MG63 (cell line): ENCODE measurements around the gene FCER1G. TPM values are rescaled to one million over a fixed set of nuclear protein-coding genes. Genes with fewer than 3 reads are reported as not detected.
A peak's percentile ranks its signal among the peaks of the same experiment; 100 is the strongest.
"Not testable (repeated sequence)": the region's sequence is repeated elsewhere in the genome, so short reads cannot be mapped to it uniquely, and the experiment has no call there.

Experiments used
- DNase-seq: peaks from one replicate; pipeline ENCODE4 v3.0.0-alpha.2; 2020
- H3K27me3 ChIP-seq: fragments of 250-450 bp; sonication (Bioruptor Pico); 2 replicates; pipeline ENCODE4 v1.5.1; 2020; ENCODE audit warnings: mild to moderate bottlenecking, moderate library complexity
- H3K36me3 ChIP-seq: fragments of 250-450 bp; sonication (Bioruptor Pico); 2 replicates; pipeline ENCODE4 v1.5.1; 2020; ENCODE audit warnings: mild to moderate bottlenecking, moderate library complexity
- H3K4me3 ChIP-seq: fragments of 250-450 bp; sonication (Bioruptor Pico); 2 replicates; pipeline ENCODE4 v1.5.1; 2020; ENCODE audit warnings: mild to moderate bottlenecking, moderate library complexity
- H3K9me3 ChIP-seq: fragments of 250-450 bp; sonication (Bioruptor Pico); 2 replicates; pipeline ENCODE4 v1.5.1; 2020; ENCODE audit warnings: mild to moderate bottlenecking, moderate library complexity
- total RNA-seq: library from RNA; depleted of rRNA; stranded (reverse); fragments of >200 nt; shearing (Covaris generic); gene quantifications from 2 replicates; pipeline ENCODE4 v1.2.3, GENCODE V29; 2014; ENCODE audit warnings: low replicate concordance

The FCER1G gene
- total RNA-seq, 1 experiment from 2014 or later, result not detected

DNA sequence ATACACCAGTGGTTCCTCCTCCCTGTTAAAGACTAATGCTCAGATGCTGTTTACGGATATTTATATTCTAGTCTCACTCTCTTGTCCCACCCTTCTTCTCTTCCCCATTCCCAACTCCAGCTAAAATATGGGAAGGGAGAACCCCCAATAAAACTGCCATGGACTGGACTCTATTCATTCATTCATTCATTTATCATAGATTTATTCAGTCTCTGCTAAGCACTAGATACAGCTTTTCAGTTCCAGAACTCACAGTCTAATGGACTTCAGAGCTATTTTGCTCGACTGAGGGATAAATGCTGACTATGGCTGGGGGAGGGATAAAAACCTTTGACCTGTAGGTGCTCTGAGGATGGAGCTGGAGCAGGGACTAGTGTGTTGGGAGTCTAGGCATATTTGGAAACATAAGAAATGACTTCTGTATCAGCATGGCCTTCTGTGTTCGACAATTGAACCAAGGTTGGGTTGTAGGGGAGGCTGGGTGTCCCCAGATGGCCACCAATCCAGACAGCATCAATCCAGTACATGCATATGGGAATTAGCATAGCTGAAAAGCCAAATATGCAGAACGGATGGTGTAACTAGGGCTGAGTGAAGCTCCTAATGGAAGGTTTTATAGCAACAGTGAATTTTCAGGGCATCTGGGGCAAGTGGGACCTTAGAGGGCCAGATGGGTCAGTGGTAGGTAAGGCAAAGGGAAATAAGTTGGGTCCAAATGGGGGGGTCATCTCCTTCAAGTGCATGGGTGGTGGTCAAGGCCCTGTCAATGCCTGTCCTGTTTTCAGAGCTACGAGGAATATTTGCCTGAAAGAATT lies 4.2 kb downstream of the FCER1G start:
- Histone ChIP-seq H3K4me3 (no peak overlapping the region), H3K9me3 (no peaks in the 10 kb centered on the region), H3K36me3 (peaks cover 3% of the 10 kb centered on the region), H3K27me3 (no peaks in the 10 kb centered on the region)
- no peak for DNase-seq

DNA sequence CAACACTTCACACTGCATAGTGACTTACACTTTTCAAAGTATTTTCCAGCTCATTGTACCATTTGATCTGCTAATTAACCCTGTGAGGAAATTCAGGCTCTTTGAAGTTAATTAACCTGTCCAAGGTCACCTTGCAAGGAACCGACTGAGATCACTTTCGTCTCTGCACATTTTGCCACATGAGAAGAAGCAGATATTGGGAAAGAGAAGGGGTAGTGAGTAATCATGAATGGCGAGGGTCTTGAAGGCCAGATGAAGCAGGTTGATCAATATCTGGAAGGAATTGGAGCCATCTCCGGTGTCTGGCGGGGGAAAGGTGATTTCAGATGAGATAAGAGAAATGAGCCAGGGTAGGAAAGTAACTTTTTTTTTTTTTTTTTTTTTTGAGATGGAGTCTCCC lies 4.9 kb downstream of the FCER1G start:
- Histone ChIP-seq H3K36me3 (no peaks in the 10 kb centered on the region), H3K4me3 (no peak overlapping the region), H3K27me3 (no peaks in the 10 kb centered on the region), H3K9me3 (no peaks in the 10 kb centered on the region)
- no peak for DNase-seq

DNA sequence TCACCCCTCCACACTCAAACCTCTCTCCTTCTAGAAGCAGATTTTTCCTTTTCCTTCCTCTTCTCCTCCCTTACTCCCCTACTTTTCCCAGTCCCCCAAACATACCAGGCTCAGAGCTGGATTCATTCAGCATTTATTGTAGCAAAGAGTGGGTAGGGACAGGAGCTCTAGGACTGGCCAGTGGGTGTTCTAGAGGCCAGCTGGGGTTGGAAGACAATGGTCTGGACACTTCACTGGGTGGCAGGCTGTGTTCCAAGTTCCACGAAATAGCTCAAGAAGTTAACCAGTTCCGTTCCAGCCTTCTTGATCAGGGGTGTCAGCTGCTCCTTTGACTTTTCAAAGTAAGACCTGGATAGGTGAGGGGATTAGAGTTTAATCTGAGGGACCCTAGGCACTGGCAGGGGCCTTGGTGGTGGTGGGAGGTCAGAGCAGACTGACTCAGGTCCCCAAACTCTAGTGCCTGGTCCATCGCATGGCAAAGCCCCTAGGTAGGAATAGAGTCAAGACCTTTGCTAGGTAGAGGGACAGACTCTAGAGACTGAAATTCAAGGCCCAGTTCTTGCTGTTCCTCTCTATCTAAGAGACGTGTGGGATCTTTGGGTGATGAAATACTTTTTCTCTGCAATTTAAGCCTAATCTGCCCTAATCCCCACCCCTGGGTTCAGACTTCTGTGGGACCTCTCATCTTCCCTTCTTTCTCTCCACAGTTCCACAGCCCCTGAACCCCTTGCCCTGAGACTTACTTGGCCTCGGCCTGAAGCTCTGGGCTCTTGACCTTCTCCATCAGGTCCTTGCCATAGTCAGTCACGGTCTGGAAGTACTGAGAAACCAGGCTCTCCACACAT lies 7.3 kb downstream of the FCER1G start:
- Histone ChIP-seq H3K27me3 (no peaks in the 10 kb centered on the region), H3K36me3 (no peaks in the 10 kb centered on the region; the same call in 1 of the 2 replicates), H3K9me3 (no peaks in the 10 kb centered on the region), H3K4me3 (no peak overlapping the region)
- DNase-seq, result no peak

DNA sequence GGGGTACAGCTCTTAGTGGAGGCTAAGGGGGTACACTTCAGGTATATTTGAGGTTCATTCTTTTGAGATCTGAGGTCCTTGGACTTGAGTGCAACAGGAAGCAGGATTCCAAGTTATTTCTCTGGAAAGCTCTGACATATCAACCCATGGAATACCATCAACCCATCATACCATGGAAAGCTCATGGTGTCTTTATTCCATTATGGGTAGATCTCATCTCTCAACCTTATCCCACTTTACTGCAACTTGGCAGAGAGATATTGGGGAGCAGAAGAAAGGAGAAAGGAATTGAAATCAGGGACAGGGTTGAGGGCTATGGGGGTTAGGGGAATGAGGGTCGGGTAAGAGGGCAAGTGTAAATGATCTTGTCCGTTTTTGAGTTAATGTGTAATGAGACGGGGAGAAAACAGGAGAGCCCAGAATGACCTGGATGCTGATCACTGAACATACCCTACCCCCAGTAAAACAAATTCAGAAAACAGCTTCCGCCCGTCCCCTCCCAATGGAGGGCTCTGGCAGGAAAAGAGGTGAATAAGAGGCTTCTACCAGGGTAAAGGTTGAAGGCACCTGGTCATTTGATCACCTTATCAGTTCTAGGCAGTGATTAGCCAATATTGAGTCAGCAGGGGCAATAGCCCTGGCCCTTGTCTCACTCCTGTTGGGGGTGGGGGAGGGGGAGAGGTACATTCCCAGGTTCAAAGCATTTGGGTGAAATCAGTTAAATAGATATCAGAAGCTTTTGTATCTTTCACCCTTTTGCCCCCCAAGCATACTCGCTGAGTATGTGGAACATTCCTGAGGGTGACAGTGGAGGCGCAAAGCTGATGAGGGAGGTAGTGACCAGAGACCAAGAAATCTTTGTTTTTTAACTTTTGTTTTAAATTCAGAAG lies 9.0 kb downstream of the FCER1G start:
- Histone ChIP-seq H3K27me3 (no peaks in the 10 kb centered on the region), H3K4me3 (no peak overlapping the region), H3K9me3 (no peaks in the 10 kb centered on the region), H3K36me3 (peaks cover 14% of the 10 kb centered on the region)
- DNase-seq, result no peak

DNA sequence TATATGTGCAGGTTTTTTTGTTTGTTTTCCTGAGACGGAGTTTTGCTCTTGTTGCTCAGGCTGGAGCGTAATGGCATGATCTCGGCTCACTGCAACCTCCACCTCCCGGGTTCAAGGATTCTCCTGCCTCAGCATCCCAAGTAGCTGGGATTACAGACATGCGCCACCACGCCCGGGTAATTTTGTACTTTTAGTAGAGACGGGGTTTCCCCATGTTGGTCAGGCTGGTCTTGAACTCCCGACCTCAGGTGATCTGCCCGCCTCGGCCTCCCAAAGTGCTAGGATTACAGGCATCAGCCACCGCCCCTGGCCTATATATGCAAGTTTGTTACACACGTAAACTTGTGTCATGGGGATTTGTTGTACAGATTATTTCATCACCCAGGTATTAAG lies 9.6 kb downstream of the FCER1G start:
- not testable (repeated sequence) for DNase-seq, H3K9me3 ChIP-seq, H3K4me3 ChIP-seq, H3K27me3 ChIP-seq
- H3K36me3 ChIP-seq, result peaks cover 21% of the 10 kb centered on the region

DNA sequence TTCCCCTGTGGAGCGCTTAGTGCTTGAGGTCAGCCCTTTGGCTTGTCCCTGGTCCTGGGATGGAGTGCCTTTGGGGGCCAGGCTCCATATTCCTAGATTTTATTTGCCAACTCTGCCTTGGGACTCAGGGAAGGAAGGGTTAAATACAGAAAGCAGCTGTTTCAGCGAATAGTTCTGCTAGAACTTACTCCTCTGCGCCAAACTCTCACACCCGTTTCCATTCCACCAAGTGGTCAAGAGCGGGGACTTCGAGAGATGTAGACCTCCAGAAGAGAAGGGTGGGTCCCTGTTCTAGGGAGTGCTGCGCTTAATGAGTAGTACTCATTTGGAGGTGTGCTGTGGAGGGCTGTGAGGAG lies 10.1 kb downstream of the FCER1G start:
- H3K36me3 ChIP-seq, result peaks cover 25% of the 10 kb centered on the region
- no peaks in the 10 kb centered on the region for H3K27me3 ChIP-seq
- H3K9me3 ChIP-seq, result no peaks in the 10 kb centered on the region
- peak overlapping the region; percentile 6; the same call in 1 of the 2 replicates for H3K4me3 ChIP-seq
- no peak for DNase-seq

DNA sequence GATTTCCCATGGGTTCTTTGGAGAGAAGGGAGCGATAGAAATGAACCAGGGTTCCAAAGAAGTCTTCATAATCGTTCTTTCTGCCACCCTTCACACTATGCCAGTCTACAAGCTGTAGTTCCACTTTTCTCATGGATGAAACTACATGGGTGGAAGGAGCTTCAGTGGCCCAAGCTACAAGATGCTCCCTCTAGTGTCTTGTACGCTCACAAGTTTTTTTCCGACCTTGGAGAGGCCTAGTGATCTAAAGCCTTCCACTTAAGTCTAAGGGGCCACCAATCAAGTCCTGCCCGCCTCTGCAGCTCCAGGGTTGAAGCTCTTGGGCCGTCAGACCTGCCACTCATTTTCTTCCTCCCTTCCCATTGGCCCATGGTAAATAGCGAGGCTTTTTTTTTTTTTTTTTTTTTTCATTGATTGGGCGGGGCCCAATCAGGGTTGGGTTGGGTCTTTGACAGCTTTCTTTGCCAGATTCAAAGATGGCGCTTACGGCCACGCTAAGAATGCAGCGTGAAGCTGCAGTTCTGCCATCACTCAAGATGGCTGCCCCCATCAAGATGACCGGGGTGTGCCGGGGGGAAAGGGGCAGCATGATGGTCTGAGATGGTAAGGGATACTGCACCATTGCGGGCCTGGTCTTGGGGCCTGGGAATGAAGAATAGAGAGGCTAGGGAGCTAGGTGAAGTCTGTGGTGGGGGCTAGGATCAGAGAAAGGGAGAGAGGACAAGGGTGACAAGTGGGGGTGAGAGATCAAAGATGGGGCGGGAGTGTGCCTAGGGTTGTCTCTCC lies 10.6 kb downstream of the FCER1G start, which contains the start of gene TOMM40L:
TOMM40L (plus strand) TSS at position 527 of the 786 bp plus-strand sequence. CDS start 430 bp downstream, outside the sequence.
- peaks cover 27% of the 10 kb centered on the region for H3K36me3 ChIP-seq
- peak; percentile 99 for DNase-seq
- peak within 1 kb of the TSS; percentile 99 for H3K4me3 ChIP-seq
- H3K27me3 ChIP-seq, result no peaks in the 10 kb centered on the region
- no peaks in the 10 kb centered on the region for H3K9me3 ChIP-seq

DNA sequence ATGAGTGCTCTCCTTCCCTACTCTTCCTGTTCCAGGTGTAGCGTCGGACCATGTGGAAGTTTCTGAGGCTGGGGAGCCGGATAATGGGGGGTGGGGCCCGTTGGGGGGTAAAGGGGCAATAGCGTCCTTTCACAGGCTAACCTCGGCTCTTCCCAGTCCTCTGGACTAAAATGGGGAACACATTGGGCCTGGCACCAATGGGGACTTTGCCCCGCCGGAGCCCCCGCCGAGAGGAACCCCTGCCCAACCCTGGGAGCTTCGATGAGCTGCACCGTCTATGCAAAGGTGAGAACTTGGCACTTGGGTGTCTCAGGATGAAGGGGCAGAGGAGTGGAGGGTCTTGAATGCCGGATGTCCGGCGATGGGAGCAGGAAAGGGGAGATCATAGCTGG lies 11.2 kb downstream of the FCER1G start:
- peaks cover 27% of the 10 kb centered on the region for H3K36me3 ChIP-seq
- no peaks in the 10 kb centered on the region for H3K9me3 ChIP-seq
- DNase-seq, result no peak
- peak overlapping the region; percentile 99 for H3K4me3 ChIP-seq
- H3K27me3 ChIP-seq, result no peaks in the 10 kb centered on the region

DNA sequence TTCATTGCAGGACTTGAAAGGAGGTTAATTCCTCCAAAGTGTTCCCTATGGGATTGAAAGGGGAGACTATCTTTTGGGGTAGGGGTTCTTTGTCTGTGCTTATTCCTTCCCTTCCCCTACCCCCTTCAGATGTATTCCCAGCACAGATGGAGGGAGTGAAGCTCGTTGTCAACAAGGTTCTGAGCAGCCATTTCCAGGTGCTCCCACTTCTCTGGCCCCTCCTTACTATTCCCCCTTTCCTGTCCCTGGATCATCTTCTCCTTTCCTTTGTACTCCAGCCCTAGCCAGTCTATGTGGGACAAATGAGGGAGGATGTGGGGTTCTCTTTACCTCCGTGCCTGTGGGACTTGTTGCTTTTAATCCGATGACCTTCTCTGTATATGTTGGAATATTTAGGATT lies 11.7 kb downstream of the FCER1G start:
- Histone ChIP-seq H3K4me3 (peak overlapping the region; percentile 99), H3K27me3 (no peaks in the 10 kb centered on the region), H3K9me3 (no peaks in the 10 kb centered on the region), H3K36me3 (peaks cover 27% of the 10 kb centered on the region)
- DNase-seq, result no peak

DNA sequence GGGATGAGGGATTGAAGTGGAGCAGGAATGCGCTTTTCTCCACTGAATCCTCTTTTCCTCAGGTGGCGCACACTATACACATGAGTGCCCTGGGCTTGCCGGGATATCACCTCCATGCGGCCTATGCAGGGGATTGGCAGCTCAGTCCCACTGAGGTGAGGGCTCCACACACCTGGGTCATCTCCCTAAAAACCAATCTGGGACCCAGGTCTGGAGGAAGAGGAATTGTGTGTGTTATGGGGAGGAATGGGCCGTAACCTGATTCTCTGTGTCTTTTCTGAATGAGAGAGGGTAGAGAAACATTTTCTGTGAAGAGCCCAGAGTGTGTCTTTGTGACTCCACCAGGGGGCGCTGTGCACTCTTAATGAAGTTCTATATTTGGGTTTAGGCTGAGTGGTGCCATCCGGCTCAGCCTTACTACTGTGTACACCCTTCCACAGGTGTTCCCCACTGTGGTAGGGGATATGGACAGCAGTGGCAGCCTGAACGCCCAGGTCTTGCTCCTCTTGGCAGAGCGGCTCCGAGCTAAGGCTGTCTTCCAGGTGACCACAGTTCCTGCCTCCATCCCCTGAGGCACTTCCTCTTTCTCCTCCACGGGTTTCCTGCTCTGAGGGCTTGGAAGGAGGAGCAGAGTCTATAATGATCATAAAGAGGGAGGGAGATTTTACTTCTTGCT lies 12.2 kb downstream of the FCER1G start:
- peaks cover 27% of the 10 kb centered on the region for H3K36me3 ChIP-seq
- peak; percentile 64 for DNase-seq
- H3K4me3 ChIP-seq, result peak overlapping the region; percentile 99
- no peaks in the 10 kb centered on the region for H3K9me3 ChIP-seq
- no peaks in the 10 kb centered on the region for H3K27me3 ChIP-seq

DNA sequence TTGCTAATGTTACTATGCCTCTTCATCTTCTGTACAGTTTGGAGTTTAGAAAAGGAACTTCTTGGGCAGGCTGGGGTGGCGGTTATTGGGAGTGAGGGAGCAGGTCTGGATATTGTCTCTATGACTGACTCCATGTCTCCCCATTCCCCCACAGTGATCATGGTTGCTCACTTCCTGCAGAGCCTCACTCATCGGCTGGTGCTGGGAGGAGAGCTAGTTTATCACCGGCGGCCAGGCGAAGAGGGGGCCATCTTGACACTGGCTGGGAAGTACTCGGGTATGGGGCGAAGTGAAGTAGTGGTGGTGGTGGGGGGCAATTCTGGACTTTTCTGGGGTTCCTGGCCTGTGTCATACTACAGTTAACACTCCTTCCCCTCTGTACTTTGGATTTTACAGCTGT lies 12.9 kb downstream of the FCER1G start:
- peaks cover 27% of the 10 kb centered on the region for H3K36me3 ChIP-seq
- no peak for DNase-seq
- H3K9me3 ChIP-seq, result no peaks in the 10 kb centered on the region
- no peaks in the 10 kb centered on the region for H3K27me3 ChIP-seq
- H3K4me3 ChIP-seq, result no peak overlapping the region

DNA sequence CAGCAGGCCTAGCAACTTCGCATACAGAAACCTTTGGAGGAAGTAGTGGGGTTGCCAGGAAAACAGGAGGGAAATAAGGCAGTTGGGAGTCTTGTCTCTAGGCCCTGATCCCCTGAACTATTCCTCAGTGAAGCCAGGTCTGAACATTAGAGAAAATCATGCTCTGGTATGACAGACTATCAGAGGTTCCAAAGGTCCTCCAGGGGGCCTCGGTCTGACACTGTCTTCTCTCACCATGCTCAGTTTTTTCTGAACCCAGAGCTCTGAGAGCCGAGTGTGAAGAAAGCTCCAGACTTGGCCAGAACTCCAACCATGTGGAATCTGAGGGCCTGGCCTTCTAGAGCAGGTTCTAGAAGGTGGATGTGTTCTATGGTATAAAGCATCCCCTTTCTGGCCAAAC lies 14.8 kb downstream of the FCER1G start:
- no peaks in the 10 kb centered on the region for H3K27me3 ChIP-seq
- no peak overlapping the region for H3K4me3 ChIP-seq
- peaks cover 27% of the 10 kb centered on the region for H3K36me3 ChIP-seq
- H3K9me3 ChIP-seq, result no peaks in the 10 kb centered on the region
- DNase-seq, result no peak

DNA sequence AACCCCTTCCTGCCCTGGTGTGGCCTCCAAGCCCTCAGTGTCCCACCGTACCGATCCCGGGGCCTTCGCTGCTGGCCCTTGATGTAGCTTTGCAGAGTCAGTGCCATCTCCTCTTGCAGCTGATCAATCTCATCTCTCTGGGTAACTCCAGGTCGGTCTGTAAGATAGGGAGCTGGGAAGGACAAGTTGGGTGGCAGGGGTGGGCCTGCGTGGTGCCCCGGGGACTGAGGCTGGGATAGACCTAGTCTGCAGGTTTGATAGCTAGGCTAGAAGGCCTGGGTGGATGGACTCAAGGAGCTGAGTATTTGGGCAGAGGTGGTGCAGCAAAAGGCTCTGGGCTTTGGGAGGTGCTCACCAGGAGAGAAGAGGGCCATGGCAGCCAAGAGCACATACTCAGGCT lies 15.7 kb downstream of the FCER1G start:
- Histone ChIP-seq H3K4me3 (no peak overlapping the region), H3K27me3 (no peaks in the 10 kb centered on the region), H3K36me3 (peaks cover 27% of the 10 kb centered on the region), H3K9me3 (no peaks in the 10 kb centered on the region)
- no peak for DNase-seq

DNA sequence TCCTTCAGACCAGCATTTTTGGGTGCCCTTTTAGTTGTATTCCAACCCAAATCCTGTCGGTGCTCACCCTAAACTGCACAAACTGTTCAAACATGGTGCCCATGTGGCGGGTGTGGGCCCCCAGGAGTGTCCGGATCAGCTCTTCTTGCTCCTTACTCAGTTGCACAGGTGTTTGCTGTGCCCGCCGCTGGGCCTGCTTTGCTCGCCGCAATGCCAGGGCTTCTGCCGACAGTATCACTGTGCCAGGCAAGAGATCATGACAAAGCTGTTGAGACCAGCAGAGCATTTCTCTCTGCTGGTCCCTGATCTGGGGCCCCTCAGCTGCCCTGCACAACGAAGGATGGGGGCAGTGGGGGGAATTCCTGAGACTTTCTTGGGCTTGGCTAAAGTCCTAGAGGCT lies 18.0 kb downstream of the FCER1G start:
- Histone ChIP-seq H3K36me3 (peaks cover 20% of the 10 kb centered on the region), H3K9me3 (no peaks in the 10 kb centered on the region), H3K27me3 (no peaks in the 10 kb centered on the region), H3K4me3 (no peak overlapping the region)
- no peak for DNase-seq

DNA sequence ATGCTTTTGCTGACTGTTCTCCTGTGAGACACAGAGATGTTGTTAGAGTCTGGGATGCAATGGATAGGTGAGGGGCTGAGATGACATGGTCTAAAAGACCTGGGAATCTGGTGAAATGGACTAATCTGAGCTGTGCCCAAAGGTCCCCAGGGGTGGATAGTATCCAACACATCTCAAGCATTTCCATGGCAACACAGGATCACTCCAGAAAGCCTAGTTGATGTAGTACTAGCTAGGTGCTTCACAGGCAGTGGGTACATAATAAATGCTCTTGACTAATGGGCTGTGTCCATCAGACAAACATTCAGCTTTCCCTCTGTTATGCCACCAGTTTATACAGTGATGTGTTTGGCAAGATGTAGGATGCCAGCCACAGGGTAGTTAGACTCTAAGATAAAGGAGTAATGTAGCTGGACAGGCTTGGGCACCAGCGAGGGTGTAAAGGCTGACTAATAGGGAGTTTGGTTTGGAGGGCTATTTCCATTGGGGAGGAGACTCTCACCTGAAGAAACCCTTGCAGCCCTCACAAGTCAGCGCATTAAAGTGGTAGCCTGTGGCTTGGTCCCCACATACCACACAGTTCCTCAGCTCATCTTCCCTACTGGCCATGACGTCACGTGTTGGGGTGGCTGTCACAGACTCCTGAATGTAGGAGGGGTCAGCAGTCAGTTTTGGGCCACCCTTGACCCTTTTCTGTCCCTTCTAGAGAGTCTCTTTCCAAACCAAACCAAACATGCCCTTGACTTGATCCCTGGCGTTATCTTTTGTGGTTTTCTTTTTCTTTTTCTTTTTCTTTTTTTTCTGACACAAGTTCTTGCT lies 21.1 kb downstream of the FCER1G start:
- DNase-seq, result no peak
- Histone ChIP-seq H3K4me3 (no peak overlapping the region), H3K9me3 (no peaks in the 10 kb centered on the region), H3K36me3 (no peaks in the 10 kb centered on the region), H3K27me3 (no peaks in the 10 kb centered on the region)
